Measurements from ENCODE around the gene PIM3.

Gene PIM3

DNA sequence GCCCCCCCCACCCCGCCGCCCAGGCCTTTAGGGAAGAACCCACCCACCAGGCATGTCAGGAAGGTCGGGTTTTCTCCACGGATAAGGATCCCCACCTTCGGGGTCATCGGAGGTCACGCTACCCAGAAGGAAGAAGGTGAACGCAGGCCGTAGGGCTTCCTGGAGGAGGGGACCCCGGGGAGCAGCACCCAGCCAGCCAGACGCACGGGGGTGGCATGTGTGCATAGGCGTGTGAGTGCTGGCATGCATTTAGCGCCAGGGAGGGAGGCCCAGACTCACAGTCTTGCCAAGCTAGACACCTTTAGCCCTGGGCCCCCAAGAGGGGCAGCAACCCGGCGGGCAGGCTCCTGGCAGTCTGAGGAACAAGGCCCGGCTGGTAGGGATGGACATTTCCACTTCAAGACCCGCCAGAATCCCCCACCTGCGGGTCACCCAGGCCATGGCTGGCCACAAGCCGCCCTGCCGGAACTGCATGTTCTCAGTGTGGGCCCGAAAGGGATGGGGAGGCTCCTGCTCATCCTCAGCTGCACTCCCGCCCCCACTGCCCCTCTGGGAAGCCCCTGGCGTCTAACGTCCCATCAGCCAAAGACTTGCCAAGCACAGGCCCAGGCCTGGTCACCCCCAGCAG is 16.7 kb upstream of the PIM3 start:
- DNase-seq: no peak

DNA sequence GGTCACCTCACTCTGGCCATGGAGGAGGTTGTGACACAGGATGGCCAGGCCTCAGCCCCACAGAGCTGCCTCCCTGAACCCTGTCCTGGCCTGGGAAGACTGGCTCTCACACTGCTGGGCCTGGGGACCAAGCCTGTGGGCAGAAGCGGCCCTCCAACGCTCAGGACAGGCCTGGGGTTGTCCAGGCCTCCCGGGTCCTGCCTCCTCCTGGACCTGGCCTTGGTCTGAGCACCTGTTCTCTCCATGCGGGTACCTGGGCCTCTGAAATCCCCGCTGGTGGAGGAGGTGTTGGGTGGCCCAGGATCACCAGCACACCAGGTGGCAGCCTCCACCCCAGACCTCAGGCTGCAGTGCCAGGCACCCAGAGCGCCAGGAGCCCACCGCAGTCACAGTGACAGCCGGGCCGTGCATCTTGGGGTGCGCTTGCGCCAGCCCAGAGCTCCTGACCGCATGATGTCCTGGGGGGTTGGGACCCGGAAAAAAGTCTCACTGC is 16.1 kb upstream of the PIM3 start:
- no peak for DNase-seq

DNA sequence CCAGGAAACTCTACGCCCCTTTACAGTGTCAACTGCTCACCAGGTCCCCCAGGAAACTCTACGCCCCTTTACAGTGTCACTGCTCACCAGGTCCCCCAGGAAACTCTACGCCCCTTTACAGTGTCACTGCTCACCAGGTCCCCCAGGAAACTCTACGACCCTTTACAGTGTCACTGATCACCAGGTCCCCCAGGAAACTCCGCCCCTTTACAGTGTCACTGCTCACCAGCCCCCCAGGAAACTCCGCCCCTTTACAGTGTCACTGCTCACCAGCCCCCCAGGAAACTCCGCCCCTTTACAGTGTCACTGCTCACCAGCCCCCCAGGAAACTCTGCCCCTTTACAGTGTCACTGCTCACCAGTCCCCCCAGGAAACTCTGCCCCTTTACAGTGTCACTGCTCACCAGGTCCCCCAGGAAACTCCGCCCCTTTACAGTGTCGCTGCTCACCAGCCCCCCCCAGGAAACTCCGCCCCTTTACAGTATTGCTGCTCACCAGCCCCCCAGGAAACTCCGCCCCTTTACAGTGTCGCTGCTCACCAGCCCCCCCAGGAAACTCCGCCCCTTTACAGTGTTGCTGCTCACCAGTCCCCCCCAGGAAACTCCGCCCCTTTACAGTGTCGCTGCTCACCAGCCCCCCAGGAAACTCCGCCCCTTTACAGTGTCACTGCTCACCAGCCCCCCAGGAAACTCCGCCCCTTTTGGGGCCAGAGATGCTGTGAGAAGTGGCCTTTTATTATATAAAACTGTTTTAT is 15.4 kb upstream of the PIM3 start:
- peak; percentile 43 for DNase-seq

DNA sequence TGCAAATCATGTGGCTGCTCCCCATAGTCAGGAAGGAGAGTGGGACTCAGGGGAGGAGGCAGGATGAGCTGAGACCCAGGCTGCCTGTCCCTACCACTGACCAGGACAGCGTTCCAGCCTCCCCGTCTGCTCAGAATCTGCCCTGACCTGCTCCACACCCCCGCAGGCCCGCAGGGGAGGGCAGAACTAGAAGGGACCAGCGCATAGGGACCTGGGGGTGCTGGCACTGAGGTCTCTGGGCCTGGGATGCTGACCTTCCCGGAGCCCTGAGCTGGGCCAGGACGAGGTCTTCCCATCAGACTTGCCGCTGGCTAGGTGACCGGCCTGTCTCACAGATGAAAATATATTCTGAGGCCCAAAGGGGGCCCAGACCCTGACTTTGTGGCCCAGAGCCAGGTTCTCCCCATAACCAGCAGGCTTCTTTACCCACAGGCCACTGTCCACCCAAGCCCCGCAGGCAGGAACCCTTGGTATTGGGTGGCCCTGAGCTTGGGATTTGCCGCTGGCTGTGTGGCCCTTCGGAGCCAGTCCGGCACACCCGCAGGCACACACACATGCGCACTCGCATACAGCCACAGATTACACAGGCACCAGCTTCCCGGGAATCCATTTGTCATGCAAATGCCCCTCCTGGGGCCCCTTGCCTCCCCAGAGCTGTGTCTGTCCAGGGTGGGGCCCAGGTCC is 13.8 kb upstream of the PIM3 start:
- no peak for DNase-seq

DNA sequence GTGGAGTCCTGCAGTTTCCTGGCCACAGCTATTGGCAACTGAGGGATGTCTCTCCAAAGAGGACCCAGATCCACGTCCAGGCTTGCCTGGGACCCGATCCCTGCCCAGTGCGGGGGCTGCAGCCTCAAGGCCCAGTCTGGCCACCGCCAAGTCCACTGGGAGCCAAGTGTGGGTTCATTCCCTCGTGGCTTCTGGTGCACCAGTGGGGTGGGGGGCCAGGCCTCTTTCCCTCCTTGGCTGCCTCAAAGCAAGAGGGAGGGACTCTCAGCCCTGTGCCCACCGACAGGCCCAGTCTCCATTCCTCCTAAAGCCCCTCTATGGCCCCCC is 13.3 kb upstream of the PIM3 start:
- no peak for DNase-seq

DNA sequence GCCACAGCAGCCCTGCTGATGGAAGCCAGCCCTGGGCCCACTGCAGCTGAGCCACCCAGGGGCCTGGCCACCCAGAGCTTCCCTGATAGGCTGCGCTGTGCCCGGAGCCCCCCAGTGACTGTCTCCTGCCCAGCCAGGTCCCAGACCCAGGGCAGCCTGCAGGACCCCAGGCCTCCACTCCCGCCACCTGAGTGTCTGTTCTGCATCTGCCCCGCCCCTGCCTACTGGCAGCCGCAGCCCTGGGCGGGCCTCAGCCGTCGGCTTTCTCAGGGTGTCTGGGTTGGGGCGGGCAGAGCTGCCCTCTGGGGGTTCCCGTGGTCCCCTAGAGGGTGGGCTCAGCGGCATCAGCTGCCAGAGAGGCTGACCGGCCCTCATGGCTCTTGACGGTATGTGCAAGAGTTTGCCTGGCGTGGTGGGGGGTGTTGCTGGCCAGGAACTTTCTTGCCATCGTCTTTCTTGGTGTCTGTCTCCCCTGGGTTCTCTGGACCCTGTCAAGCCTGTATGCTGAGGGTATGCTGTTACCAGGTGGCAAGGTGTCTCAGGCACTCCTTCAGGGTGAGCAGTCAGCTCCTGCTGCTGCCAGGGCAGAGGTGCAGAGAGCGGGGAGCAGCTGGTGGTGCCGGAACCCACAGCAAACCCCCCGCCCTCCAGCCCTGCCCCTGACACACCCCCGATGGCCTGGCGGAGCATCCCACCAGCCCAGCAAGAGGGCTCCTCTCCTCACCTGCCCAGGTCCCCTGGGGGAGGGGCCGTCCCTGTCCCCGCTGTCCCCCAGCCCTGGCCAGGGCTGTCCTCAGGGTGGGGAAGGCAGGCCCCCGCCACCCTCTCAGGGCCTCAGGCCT is 12.2 kb upstream of the PIM3 start:
- DNase-seq: no peak

DNA sequence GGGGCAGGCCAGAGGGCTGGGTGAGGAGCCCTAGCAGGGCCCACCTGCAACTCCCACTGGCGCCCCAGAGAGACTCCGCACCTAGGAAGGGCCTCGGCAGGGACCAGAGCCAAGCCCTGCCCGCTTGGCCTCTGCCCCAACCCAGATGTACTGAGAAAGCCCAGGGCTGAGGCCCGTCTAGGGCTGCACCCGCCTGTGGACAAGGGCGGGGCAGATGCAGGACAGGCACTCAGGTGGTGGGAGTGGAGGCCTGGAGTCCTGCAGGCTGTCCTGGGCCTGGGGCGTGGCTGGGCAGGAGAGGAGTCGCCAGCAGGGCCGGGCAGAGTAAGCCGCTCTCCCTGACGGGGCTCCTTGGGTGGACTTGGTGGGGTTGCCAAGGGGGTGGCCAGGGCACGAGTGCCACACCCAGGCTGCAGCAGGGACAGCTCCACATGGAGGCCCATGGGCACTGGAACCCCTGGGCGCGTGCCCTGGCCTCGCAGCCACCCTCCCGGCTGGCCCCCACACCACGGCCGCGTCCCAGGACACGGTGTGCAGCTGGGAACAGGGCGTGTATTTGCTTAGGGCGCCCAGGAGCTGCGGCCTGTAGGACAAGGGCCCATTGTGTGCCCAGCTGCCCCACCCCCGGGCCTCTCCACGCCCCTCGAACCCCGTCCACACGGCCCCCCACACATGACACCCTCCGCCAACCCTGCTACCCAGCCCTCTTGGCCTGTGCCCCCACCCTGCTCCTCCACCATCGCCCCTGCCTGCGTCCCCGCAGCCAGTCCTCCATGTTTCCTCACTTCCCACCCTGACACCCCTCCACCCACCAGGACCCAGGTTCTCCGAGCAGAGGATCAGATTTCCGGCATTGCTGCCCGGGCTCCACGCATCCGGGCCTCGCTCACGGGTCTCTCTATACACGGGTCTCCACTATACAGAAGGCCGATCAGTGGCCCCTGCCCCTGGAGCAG is 11.3 kb upstream of the PIM3 start:
- DNase-seq: no peak

DNA sequence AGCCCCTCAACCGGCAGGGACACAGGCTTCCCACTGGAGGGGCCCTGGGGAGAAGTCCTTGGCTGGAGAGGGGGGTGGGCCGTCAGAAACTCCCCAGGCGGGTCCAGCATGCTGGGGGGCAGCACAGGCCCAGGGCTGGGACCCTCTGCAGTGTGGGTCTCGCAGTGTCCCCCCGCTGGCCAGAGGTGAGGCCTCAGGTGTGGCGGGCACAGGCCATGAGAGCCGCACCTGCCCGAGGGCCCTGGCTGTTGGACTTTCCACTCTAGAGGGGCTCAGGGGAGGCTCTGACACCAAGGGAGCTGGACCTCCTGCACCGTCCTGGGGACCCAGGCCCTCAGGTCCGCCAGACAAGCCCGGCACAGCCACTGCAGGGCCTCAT is 10.7 kb upstream of the PIM3 start:
- no peak for DNase-seq

DNA sequence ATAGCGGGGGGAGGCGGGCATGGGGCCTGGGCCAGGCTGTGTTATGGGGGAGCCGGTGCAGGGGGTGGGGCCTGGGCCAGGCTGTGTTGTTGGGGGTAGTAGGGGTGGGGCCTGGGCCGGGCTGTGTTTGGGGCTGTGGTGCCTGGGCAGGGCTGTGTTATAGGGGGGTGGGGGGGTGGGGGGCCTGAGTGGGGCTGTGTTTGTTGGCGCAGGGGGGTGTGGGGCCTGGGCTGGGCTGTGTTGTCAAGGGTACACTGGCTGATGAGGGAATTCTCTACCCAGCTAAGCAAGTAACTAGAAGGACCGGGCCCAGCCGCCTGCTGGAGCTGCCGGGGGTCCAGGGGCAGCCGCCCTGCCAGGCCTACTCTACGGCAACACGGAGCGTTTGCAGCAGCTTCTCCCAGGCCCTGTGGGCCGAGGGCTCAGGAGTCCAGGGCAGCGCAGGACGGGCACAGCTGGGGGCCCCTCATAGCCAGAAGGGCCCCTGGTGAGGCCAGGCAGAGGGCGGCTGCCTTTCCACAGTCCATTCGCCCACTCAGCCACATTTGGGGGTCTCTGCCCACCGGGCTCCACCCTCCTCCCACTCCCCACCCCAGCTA is 10.1 kb upstream of the PIM3 start:
- no peak for DNase-seq

DNA sequence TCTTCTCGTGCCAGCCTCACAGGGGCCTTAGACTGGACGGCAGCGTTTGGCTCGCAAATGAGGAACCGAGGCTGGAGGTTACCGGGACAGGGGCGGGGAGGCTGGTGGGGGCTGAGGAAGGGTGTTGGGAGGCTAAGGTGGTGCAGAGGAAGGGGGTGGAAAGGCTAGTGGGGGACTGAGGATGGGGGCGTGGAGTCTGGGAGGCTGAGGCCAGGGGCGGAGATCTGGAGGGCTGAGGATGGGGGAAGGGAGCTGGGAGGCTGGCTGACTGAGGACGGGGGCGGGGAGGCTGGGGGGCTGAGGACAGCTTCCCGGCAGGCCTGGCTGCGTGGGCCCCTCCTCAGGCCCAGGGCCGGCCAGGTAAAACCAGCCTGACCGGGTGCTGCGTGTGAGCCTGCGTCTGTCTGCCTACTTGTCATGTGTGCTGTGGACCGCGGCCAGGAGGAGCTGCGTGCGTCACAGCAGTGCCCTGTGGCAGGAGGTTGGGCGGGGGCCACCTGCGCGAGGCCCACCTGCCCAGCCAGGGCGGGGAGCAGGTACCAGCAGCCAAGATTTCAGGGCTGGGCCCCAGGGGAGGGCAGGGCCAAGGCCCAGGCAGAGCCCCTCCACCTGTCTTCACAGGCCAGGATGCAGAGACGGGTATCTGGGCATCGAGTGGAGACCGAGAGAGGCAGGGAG is 9.4 kb upstream of the PIM3 start:
- DNase-seq: no peak

DNA sequence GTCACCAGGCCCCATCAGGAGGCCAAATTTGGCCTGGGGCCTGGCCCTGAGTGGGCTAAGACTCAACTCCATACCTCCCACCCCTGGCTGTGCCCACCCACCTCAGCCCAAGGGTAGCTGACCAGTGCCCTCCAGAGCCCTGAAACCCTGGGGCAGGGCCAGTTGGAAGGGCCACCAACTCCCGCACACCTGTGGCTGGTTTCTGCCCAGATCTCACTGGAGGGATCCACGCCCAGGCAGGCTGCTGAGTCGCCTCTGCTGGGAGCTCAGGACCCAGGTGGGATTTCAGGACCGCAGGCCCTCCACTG is 8.9 kb upstream of the PIM3 start:
- DNase-seq: no peak

DNA sequence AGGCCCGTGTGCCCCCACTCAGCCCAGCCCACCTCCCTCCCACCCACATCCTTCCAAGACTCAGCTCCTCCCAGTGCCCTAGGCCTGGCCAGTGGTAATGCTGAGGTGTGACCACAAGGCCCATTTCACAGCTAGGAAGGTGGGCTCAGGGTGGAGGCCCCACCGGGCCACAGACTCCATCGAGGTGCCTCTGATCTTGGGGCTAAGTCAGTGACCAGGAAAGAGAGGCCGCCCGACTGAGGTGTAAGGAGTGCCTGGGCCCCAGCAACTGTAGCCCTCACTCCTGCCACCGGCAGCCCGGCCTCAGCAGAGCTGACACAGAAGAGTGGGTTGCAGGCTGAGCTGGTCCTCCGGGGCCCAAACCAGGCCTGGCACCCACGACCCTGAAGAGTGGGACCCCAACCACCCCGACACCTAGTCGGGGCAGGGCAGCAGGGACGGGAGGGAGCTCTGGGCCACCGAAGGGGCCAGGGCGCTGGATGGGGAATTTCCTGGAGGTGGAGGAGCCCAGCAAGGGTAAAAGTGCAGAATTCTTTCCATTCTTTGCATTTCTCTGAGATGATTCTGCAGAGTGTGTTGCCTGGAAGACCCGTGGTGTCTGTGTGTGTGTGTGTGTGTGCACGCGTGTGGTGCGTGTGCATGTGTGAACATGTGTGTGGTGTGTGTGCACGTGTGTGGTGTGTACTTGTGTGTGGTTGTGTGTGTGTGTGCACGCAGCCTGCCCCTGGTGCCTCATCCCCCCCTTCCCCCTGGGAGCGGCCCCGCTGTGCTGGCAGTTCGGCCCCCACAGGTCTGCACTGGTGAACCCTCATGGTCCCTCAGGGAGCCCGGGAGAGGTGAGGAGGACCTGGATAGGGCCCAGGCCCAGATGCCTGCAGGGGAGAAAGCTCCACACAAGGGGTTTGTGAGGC is 8.3 kb upstream of the PIM3 start:
- no peak for DNase-seq

DNA sequence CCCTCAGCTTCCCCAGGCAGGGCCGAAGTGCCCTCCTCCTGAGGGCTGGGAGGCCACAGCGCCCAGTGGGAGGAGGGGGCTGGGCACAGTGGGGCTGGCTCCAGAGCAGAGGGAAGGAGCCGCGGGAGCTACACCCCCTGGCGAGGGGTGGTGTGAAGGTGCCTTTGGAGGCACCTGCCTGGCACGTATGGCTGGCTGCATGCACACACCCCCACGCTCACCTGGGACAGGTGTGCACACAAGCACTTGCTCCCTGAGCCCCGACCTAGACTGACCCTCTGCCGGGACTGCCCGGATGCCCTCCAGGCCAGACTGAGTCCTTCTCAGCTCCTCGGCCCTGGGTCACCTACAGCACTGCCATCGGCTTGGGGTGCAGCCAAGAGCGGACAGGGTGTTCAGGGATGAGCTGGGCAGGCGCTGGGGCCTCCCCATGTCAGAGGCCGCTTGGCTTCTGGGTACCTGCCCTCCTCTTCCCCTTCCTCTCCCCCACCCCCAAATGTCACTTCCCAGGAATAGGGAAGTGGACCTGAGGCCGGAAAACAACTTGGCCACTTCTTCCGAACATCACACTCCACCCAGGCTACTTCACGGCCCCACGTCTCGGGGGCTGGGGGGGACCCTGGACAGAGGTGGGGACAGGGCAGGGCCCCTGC is 7.4 kb upstream of the PIM3 start:
- no peak for DNase-seq

DNA sequence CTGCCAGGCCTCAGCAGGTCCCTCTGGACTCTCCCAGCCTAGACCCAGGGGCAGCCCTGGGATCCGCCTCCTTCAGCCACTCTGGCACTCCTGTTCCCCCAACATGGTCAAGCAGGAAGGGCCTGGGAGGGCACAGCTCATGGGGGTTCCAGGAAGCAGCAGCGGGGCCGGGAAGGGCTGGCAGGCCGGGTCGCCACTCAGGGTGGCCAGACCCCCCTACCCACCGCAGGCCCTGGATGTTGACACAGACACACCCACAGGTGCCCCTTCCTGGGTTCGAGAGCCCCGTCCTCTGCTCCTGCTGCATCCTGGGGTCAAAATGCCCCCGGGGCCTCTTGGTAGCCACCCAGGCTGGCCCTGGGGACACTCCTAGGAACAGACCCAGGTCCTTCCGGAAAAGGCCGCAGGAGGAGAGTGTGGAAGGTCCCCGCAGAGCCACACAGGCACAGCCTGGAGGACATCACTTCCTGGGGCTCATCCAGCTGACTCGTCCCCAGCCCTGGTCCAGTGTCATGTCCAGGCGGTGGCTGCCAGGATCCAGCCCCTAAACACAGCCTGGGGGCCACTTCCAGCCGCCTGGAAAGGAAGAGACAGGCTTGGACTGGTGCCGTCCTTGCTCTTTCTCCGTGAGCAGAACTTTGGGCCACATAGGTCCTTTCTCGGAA is 6.8 kb upstream of the PIM3 start:
- no peak for DNase-seq

DNA sequence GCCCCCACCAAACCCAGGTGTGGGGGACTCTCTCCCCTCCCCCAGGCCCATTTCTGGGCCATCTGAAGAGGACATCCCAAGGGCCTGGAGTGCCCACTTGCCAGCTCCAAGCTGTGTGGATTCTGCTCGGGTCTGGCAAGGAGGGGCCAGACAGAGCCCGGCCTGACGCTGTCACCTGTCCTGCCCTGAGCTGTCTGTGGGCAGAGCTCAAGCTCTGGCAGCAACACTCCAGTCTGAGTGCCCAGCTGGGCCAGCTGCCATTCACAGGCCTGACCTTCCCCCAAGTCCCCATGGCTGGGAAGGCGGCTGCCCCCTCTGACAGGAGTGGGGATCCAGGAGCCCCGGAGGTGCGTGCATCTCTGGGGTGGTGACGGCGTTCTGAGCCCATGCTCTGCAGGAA is 6.2 kb upstream of the PIM3 start:
- DNase-seq: no peak

DNA sequence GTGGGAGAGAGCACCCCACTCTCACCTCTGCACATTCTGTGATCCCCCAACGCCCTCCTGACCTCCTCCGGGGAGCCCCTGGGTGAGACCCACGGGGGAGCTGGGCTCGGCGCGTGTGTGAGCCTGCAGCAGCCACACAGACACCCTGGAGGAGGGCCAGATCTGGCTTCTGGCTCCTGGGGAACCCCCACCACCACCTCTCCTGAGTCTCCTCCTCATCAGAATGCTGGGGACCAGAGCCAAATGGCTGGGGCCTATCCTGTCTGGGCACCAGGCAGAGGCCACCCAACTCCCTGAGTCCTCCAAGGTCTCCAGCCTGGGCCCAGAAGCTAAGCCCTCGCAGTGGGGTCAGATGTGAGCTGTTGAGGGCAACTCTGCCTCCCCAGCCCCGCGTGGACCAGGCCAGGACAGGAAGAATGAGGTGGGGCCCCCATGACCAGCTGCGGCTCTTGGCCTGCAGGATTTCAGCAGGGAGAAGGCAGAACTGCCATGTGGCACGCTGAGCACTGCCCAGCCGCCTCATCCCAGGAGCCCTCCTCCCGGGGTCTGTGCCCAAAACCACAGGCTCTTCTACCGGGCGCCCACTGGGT is 5.5 kb upstream of the PIM3 start:
- DNase-seq: no peak

DNA sequence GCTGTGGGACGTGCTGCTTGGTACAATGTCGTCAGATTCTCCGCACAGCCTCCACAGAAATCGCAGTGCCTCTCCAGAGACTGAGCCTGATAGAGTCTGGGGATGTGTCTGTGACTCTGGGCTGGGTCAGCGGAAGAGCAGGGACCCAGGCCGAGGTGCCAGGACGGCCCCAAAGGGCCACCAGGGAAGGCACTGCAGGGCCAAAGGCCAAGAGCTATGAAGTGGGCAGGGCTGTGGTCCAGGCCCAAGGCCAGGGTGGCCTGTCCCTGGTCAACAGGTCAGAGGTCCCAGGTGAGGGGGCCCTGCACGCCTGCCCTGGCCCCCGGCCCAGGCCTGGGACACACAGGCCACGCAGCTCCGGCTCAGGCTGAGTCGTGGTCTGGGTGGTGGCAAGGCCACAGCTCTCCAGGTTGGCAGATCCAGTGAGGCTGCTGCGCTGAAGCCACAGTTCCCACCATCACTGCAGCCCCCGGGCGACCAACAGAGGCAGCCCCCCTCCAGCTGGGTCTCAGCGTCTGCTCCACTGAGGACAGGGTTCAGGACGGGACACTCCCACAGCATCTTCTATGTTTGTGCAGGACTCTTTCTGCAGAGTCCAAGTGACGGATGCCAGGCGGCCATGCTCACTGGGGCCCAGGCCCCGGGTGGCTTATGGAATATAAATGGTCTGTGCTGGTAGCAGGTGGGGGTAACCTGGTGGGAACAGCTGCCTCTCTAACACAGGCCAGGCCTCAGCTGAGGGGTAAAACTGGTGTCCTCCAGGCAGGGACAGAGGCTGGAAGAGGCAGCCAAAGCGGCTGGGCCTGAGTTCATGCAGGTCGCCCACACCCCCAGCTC is 4.8 kb upstream of the PIM3 start:
- no peak for DNase-seq

DNA sequence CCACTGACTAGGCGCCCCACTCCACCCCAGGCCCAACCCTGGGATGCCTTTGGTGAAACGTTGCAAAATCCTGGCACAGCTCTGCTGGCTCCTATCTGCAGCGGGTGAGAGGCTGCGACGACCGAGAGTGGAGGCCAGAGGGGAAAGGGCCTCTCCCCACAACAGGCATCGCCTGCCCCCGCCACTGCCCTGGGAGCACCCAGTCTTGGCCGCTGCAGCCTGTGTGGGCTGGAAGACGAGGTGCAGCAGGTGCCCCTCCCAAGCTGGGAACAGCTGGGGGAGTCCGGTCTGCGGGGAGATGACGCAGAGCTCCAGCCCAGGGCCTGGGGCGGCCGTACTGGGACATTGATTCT is 4.2 kb upstream of the PIM3 start:
- no peak for DNase-seq

All from NK-92 treated with Interleukin-12 subunit alpha and Interleukin-12 subunit beta, amount 100 ng/mL, for 24 hours (cell line).